ENCODE results near the gene PJA1.

The PJA1 gene

DNA sequence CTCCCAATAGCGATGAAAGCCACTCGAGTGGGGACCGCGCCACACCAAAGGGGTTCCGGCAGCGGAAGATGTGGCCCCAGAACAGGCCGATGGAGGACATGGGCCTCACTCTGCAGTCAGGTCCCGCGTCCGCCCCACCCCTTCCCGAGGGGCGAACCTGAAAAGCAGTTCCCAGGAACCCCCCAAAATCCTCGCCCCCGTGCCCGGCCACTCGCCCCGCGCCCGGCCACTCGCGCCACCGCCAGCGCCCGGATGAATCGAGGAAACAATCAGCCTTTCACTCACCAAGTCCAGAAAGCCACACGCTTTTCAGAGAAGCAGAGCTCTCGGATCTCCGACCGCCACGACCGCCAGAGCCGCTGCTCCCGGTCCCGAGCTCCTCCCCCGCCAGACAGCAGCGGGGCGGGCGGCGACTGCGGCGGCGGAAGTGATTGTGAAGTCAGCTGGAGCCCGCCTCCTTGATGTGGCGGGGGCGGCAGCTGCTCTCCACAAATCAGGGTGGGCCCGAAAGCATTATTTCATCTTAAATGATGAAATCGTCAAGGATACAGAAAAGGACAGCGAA, at the start of gene PJA1:
Gene PJA1, minus strand, starts transcription at position 367 of the 565 bp plus-strand sequence. CDS start 2,380 bp downstream, outside the sequence.
- DNase-seq, result peak; percentile 74

DNA sequence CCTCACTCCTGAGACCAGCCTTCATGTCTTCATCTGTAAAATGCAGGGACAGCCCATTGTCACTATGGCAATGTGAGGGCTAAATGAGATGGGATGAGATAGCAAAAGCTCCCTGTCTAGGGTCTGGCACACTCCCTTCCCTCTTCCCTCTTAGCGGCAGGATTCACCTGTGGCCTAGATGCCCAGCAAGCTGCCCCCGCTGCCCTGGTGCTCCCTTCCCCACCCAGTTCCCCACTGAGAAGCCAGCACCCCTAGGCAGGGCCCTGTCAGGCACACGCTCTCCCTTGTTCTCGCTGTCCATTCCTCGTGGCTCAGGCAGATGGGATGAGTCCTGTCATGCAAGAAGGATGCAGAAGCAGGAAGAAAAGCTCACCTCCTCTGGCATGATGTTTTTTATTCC, 49.2 kb upstream of the PJA1 start:
- DNase-seq, result no peak

GRCh38 chrX:69211701-69212100, 46.4 kb upstream of the PJA1 start:
- no peak for DNase-seq

DNA sequence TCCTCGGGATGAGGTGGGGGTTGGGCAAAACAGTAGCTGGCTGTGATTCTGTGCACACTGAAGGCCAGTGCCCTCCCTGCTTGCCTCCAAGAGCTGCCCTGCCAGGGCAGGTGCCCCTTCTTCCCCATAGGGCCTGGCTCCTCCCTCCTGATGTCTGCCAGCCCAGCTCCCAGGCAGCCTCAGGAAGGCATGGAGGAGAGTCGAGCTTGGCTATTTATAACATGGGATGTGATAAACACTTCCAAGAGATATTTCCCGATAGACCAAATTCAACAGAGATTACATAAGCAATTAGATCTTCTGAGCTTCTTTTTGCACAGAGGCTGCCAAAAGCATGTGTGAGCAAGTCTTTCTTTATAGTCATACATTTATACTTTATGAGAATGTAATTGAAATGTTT, 45.3 kb upstream of the PJA1 start:
- DNase-seq, result no peak

DNA sequence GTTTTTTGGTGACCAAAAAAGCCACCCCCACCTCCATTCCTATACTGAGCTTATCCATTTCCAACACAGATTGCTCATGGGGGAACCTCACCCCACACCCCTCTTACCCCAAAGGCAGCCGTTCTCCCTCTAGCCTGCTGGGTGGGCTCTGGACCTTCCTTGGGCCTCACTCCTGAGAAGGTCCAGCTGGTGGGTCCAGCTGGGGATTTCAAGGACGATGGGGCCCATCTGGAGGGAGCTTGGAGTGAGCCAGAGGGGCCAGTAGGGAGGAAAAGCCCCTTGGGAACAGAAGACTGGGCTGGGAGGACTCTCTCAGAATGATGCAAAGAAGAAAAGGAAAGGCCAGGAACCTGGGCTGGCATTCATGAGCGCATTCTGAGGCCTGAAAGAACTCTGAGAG, 42.0 kb upstream of the PJA1 start:
- no peak for DNase-seq

- no peak for DNase-seq
Measured at GRCh38 chrX:69203638-69204037, 38.4 kb upstream of the PJA1 start.

DNA sequence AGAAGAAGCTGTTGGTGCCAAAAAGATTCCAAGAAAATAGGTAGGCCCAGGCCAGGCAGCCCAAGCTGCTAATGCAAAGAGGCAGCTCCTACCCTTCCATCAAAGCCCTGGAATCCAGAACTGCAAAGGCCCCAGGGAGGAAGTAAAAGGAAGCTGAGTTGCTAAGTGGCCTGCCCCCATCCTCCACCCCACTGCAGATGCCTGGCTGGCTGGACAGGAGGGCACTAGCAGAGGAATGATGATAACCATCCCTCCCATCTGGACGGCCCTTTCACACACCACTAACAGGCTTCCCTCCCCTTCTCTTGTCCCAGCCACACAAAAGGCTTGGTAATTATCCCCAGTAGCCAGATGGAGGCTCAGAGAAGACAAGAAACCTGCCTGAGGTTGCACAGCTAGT, 32.4 kb upstream of the PJA1 start:
- no peak for DNase-seq

- DNase-seq, result no peak
Measured at GRCh38 chrX:69196666-69197065, 31.4 kb upstream of the PJA1 start.

DNA sequence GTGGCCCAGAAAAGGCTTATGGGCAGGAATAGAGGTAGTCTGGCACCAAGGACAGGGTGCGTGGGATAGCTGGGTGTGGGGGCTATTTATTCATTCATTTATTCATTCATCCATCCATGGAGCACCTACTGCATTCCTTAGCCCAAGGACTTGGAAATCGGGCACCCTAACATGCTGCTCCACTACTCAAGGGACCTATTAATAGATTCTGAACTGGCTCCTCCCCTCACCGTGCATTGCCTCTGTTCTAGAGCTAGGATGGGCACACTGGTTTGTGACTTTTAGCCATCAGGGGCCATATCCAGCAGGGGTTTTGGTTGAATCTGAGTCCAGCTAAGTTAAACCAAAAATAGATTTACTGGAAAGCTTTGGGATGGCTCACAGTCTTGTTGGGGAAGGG, 30.6 kb upstream of the PJA1 start:
- DNase-seq, result no peak

- DNase-seq, result no peak
Measured at GRCh38 chrX:69195192-69195591, 29.9 kb upstream of the PJA1 start.

- no peak for DNase-seq
Measured at GRCh38 chrX:69192603-69193002, 27.4 kb upstream of the PJA1 start.

- DNase-seq, result no peak
Measured at GRCh38 chrX:69189576-69190371, 24.5 kb upstream of the PJA1 start.

DNA sequence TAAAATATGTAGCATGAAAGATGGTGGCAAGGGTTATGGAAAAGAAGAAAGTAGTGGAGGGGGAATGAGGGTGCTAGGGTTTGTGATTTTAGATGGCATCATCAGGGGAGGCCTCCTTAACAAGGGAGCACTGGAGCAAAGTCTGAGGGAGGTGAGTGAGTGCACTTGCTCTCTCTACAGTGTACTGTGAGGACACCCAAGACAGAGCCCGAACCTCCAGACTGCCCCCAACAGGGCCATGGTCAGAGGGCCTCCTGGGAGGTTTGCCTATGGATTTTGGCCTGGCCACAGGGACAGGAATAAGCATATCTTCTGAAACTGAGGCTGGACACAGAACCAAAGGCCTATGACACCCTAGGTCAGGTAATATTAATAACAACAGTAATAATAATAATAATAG, 21.4 kb upstream of the PJA1 start:
- DNase-seq, result no peak

GRCh38 chrX:69185886-69186285, 20.6 kb upstream of the PJA1 start:
- DNase-seq, result no peak

DNA sequence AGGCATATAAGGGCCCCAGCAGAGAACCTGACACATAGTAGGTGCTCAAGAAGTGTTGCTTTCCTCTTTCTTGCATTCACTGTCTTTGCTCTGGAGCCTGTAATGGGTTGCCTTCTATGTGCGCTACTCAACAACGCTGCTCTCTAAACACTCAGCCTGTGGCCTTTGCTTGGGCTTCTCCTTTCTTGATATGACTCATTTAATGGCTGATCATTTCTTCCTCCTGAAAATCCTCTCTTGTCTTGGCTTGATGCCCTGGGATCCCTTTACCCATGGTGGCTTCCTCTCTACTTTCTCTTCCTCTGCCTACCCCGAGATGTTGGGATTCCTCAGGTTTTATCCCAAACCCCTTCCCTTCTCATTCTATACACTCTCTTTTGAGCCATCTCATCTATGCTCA, 19.9 kb upstream of the PJA1 start:
- DNase-seq, result no peak

GRCh38 chrX:69182818-69183380, 17.6 kb upstream of the PJA1 start:
- DNase-seq, result no peak

DNA sequence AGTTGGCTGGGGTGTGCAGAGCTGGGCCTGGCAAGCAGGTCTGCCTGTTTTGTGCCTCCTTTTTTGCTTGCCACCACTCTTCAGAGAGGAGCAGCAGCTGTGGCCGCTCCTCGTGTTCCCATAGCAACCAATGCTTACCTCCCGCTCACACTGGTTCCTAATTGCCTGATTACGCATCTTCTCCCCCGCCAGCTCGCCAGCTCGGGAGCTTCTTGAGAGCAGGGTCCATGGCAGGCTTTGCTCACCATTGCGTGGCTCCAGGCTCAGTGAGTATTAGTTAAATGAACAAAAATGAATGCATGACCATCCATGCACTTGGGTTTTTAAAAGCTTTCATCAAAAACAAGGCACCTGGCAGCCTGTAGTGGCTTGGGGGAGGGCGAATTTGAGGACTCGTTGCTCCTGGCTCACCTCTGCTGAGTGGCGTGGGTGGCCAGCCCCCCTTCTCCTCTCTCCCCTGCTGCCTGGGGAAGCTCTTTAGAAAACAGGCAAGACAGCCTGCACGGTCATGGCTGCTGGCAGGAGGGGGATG, 14.2 kb upstream of the PJA1 start:
- DNase-seq, result no peak

- no peak for DNase-seq
Measured at GRCh38 chrX:69178592-69178991, 13.3 kb upstream of the PJA1 start.

- no peak for DNase-seq
Measured at GRCh38 chrX:69177511-69178162, 12.4 kb upstream of the PJA1 start.

- no peak for DNase-seq
Measured at GRCh38 chrX:69176053-69176452, 10.8 kb upstream of the PJA1 start.

- DNase-seq, result no peak
Measured at GRCh38 chrX:69173906-69174305, 8.7 kb upstream of the PJA1 start.

GRCh38 chrX:69172937-69173336, 7.7 kb upstream of the PJA1 start:
- DNase-seq, result no peak

DNA sequence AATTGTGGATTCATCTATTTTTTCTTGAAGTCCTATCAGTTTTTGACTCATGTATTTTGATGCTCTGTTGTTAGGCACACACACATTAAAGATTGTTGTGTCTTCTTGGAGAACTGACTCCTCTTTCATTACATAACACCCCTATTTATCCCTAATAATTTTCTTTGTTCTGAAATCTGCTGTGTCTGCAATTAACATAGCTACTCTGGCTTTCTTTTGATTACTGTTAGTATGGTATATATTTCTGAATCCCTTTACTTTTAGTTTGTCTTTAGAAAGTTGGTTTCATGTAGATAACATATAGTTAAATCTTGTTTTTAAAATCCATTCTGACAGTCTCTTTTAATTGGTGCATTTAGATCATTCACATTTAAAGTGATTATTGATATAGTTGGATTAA, 5.1 kb upstream of the PJA1 start:
- no peak for DNase-seq

Data from CD4-positive, alpha-beta T cell treated with Interleukin-10 for 1 hour (primary cell).